Measurements from ENCODE around the gene CCL20.

GRCh38 chr2:227802882-227803281 lies 10.8 kb upstream of the CCL20 start:
- TF ChIP-seq JUND (IDR thresholded peaks at IDR 0.05; ENCODE audit: low read length) = no peak
- TF ChIP-seq YY1 (IDR thresholded peaks at IDR 0.05; ENCODE audit: low read depth, low read length) = no peak
- TF ChIP-seq USF2 (IDR thresholded peaks at IDR 0.05; ENCODE audit: low read length) = no peak
- no peak for TF ChIP-seq SIN3A (conservative IDR thresholded peaks at IDR 0.05 in 1 of 2, IDR thresholded peaks at IDR 0.05 in 1 of 2; ENCODE audit: low read depth in 1 of 2, low read length in 2 of 2)
- TF ChIP-seq CHD7 (IDR thresholded peaks at IDR 0.05; ENCODE audit: insufficient replicate concordance, low read length) = no peak
- TF ChIP-seq RXRA (IDR thresholded peaks at IDR 0.05; ENCODE audit: insufficient read depth, low read depth, low read length) = no peak
- TF ChIP-seq TCF12 (IDR thresholded peaks at IDR 0.05; ENCODE audit: low read depth, low read length) = no peak
- TF ChIP-seq RAD21 (IDR thresholded peaks at IDR 0.05 in 1 of 2, conservative IDR thresholded peaks at IDR 0.05 in 1 of 2; ENCODE audit: low read depth in 2 of 2, low read length in 2 of 2) = no peak
- TF ChIP-seq BCL11A (IDR thresholded peaks at IDR 0.05; ENCODE audit: low read depth in 2 of 2, low read length in 2 of 2) = no peak
- TF ChIP-seq RFX5 (IDR thresholded peaks at IDR 0.05; ENCODE audit: borderline replicate concordance, low read depth, low read length) = no peak
- no peak for TF ChIP-seq NRF1 (IDR thresholded peaks at IDR 0.05; ENCODE audit: low read depth, low read length)
- no peak for TF ChIP-seq GTF2F1 (IDR thresholded peaks at IDR 0.05; ENCODE audit: borderline replicate concordance, low read depth, low read length)

Measured in H1 (cell line).